Gastrocnemius medialis (tissue), 4 donors: ENCODE measurements around the gene KLB. TPM values are rescaled to one million over a fixed set of nuclear protein-coding genes. Genes with fewer than 3 reads are reported as not detected.

Source experiments
- ATAC-seq, 2 donors: fragments of 150-250 bp; one replicate each; pipeline ENCODE4 v1.9.1; 2016
- DNase-seq, 2 donors: peaks; one replicate each; pipeline ENCODE4 v3.0.0-alpha.2; 2019
- H3K27ac ChIP-seq, 4 donors: fragments of 200-600 bp; sonication (generic); 1 replicate in 1 of 4; 2 replicates in 3 of 4; pipeline ENCODE4 v1.5.1; 2016 to 2018; ENCODE audit warnings: mild to moderate bottlenecking in 2 of 4, moderate library complexity in 1 of 4
- H3K27me3 ChIP-seq, 3 donors: fragments of 200-600 bp; sonication (generic) in 2 of 3; 1 replicate in 1 of 3; 2 replicates in 2 of 3; pipeline versions ENCODE4 v1.5.1 to v1.6.0; 2016 to 2019; ENCODE audit warnings: mild to moderate bottlenecking in 1 of 3, moderate library complexity in 1 of 3
- H3K36me3 ChIP-seq, 2 donors: fragments of 200-600 bp; sonication (generic) in 1 of 2; one replicate each; pipeline ENCODE4 v1.5.1; 2017 to 2018
- H3K4me1 ChIP-seq, 2 donors: fragments of 200-600 bp; sonication (generic) in 1 of 2; one replicate each; pipeline ENCODE4 v1.5.1; 2016 to 2017; ENCODE audit warnings: mild to moderate bottlenecking in 2 of 2
- H3K4me3 ChIP-seq, 4 donors: fragments of 200-600 bp; sonication (generic) in 3 of 4; 1 replicate in 1 of 4; 2 replicates in 3 of 4; pipeline ENCODE4 v1.5.1; 2016 to 2019; ENCODE audit warnings: mild to moderate bottlenecking in 2 of 4
- H3K9me3 ChIP-seq, 3 donors: fragments of 200-600 bp; sonication (generic) in 2 of 3; 1 replicate in 1 of 3; 2 replicates in 2 of 3; pipeline ENCODE4 v1.5.1; 2016 to 2019
- POLR2A ChIP-seq, 2 donors: fragments of 450-650 bp; IDR thresholded peaks; one replicate each; pipeline ENCODE4 v1.6.1; 2017; ENCODE audit warnings: antibody characterized with exemption in 2 of 2, mild to moderate bottlenecking in 2 of 2, moderate library complexity in 2 of 2
- in situ Hi-C, 4 donors: fragments of 200-750 bp; cut with MboI; loops; one replicate each; pipeline versions ENCODE4 v1.15.0 to v1.8.0; 2017; ENCODE audit warnings: low sequenced_read_pairs in 4 of 4
- intact Hi-C: fragments of 100-400 bp; cut with DNase I; formaldehyde crosslinking; loops from one replicate; pipeline ENCODE4 v1.15.1; 2023; ENCODE audit warnings: low total_unique reads
- microRNA-seq, 2 donors: library from miRNA; unstranded; fragments of <30 nt; microRNA quantifications; one replicate each; pipeline ENCODE4, GENCODE V29; 2016; ENCODE audit warnings: borderline replicate concordance in 2 of 2
- total RNA-seq, 4 donors: library from RNA; depleted of rRNA; stranded (reverse); fragments of >200 nt; gene quantifications; one replicate each; pipeline versions ENCODE4 v1.1.0 to v1.2.3, GENCODE V29; 2016
- TF ChIP-seq, protein P1 (sequence below), 5 experiments: fragments of 450-650 bp in 3 of 5; fragments of 200-600 bp in 2 of 5; sonication (generic) in 2 of 5; IDR thresholded peaks in 4 of 5; conservative IDR thresholded peaks in 1 of 5; 1 replicate in 4 of 5; 2 replicates in 1 of 5; pipeline ENCODE4 v1.5.1; 2016 to 2019; ENCODE audit warnings: antibody characterized with exemption in 5 of 5, mild to moderate bottlenecking in 3 of 5, moderate library complexity in 3 of 5

KLB gene
- total RNA-seq, 4 donors from 2014 or later, result 0.13 TPM; not detected in 3

DNA sequence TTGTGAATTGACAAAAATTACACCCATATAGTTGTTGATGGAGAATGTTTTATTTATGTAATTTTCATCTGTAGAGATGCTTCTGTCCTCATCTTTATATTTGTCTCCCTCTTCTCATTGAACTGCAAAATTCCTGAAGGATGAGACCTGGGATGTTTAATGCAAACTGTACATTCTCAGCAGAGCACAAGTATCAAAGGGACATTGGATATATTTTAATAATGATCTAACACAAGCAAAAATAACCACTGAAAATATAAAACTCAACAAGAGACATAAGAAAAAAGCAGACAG lies 91.9 kb downstream of the KLB start:
- H3K4me1 ChIP-seq, result no peaks in the 10 kb centered on the region
- ATAC-seq (no peak), DNase-seq (no peak)
- H3K4me3 ChIP-seq, result no peak overlapping the region
- intact Hi-C loops, result no loop called here
- H3K27ac ChIP-seq, result no peak overlapping the region
- in situ Hi-C loops, result no loop called here
- TF ChIP-seq POLR2A (IDR thresholded peaks at IDR 0.05), result no peak
- TF ChIP-seq, protein P1, sequence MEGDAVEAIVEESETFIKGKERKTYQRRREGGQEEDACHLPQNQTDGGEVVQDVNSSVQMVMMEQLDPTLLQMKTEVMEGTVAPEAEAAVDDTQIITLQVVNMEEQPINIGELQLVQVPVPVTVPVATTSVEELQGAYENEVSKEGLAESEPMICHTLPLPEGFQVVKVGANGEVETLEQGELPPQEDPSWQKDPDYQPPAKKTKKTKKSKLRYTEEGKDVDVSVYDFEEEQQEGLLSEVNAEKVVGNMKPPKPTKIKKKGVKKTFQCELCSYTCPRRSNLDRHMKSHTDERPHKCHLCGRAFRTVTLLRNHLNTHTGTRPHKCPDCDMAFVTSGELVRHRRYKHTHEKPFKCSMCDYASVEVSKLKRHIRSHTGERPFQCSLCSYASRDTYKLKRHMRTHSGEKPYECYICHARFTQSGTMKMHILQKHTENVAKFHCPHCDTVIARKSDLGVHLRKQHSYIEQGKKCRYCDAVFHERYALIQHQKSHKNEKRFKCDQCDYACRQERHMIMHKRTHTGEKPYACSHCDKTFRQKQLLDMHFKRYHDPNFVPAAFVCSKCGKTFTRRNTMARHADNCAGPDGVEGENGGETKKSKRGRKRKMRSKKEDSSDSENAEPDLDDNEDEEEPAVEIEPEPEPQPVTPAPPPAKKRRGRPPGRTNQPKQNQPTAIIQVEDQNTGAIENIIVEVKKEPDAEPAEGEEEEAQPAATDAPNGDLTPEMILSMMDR (IDR thresholded peaks at IDR 0.05 in 4 of 5, conservative IDR thresholded peaks at IDR 0.05 in 1 of 5), result no peak
- H3K27me3 ChIP-seq, result no peaks in the 10 kb centered on the region
- peaks cover 0 to 24% of the 10 kb centered on the region in 2 donors for H3K36me3 ChIP-seq
- no peaks in the 10 kb centered on the region for H3K9me3 ChIP-seq

Small RNA genes within 50 kb of the gene (microRNA-seq; reads per million reads assigned to microRNA genes)
- 0 reads per million in 2 donors for gene MIR5591

Other genes with a start within 250 kb of the KLB start
- gene WDR19, start 224.4 kb upstream of the KLB start, total RNA-seq, result 10 to 100 TPM in 2 of 4 donors, 1 to 10 TPM in 2; 6.1 to 16.2 (median 9.6) TPM
- 10 to 100 TPM; 13.9 to 47.9 (median 21.6) TPM for gene RFC1, start 40.6 kb upstream of the KLB start, total RNA-seq
- gene RPL9, start 52.0 kb downstream of the KLB start, total RNA-seq, result 1,000 to 10,000 TPM; 2,556 to 3,080 (median 2,834) TPM
- 10 to 100 TPM; 10.3 to 20.2 (median 12.1) TPM for gene LIAS, start 52.1 kb downstream of the KLB start, total RNA-seq
- gene UGDH, start 120.5 kb downstream of the KLB start, total RNA-seq, result 10 to 100 TPM in 1 of 4 donors, 1 to 10 TPM in 3; 6.1 to 12.7 (median 8.8) TPM
- 10 to 100 TPM in 2 of 4 donors, 1 to 10 TPM in 2; 6.9 to 15.3 (median 9.5) TPM for gene SMIM14, start 231.9 kb downstream of the KLB start, total RNA-seq